H9 (cell line): ENCODE measurements around the gene DAB1. TPM values are rescaled to one million over a fixed set of nuclear protein-coding genes. Genes with fewer than 3 reads are reported as not detected.

ENCODE experiments used
- DNase-seq: peaks from one replicate; pipeline ENCODE4 v3.0.0-alpha.2; 2017
- H2AFZ ChIP-seq: one replicate; pipeline ENCODE4 v1.6.1; 2013; ENCODE audit warnings: mild to moderate bottlenecking, low read length, control low read depth, moderate library complexity
- H2AK5ac ChIP-seq: 2 replicates; pipeline ENCODE4 v1.6.1; 2013; ENCODE audit warnings: low read length, control low read depth, mixed read lengths; ENCODE audit not compliant: insufficient read length
- H2BK120ac ChIP-seq: one replicate; pipeline ENCODE4 v1.6.1; 2013; ENCODE audit warnings: low read depth, mild to moderate bottlenecking, low read length, control low read depth, inconsistent platforms; ENCODE audit not compliant: poor library complexity, severe bottlenecking
- H2BK12ac ChIP-seq: 2 replicates; pipeline ENCODE4 v1.6.1; 2013; ENCODE audit warnings: low read length, control low read depth, mixed read lengths, low read depth; ENCODE audit not compliant: insufficient read length
- H2BK15ac ChIP-seq: 2 replicates; pipeline ENCODE4 v1.6.1; 2013; ENCODE audit warnings: low read depth, low read length, control low read depth
- H2BK20ac ChIP-seq: one replicate; pipeline ENCODE4 v1.6.1; 2013; ENCODE audit warnings: low read depth, mild to moderate bottlenecking, low read length, control low read depth, inconsistent platforms; ENCODE audit not compliant: poor library complexity, severe bottlenecking
- H2BK5ac ChIP-seq: 2 replicates; pipeline ENCODE4 v1.6.1; 2013; ENCODE audit warnings: low read length, control low read depth, mixed read lengths; ENCODE audit not compliant: insufficient read length
- H3K14ac ChIP-seq: 2 replicates; pipeline ENCODE4 v1.6.1; 2013; ENCODE audit warnings: low read length, control low read depth; ENCODE audit not compliant: insufficient read depth
- H3K18ac ChIP-seq: 2 replicates; pipeline ENCODE4 v1.6.1; 2013; ENCODE audit warnings: low read depth, mild to moderate bottlenecking, mixed read lengths, low read length, control low read depth; ENCODE audit not compliant: insufficient read length
- H3K23ac ChIP-seq: 2 replicates; pipeline ENCODE4 v1.6.1; 2013; ENCODE audit warnings: low read length, control low read depth, mixed read lengths, low read depth; ENCODE audit not compliant: insufficient read length
- H3K23me2 ChIP-seq: 2 replicates; pipeline ENCODE4 v1.6.1; 2013; ENCODE audit warnings: low read depth, mild to moderate bottlenecking, mixed read lengths, low read length, control low read depth; ENCODE audit not compliant: insufficient read length, poor library complexity, severe bottlenecking
- H3K27ac ChIP-seq: 2 replicates; pipeline ENCODE4 v1.5.1; 2013; ENCODE audit warnings: low read length, control low read depth, mixed read lengths, low read depth; ENCODE audit not compliant: insufficient read length
- H3K27me3 ChIP-seq: 2 replicates; pipeline ENCODE4 v1.6.1; 2013; ENCODE audit warnings: low read length, control low read depth, inconsistent platforms; ENCODE audit not compliant: insufficient read depth
- H3K4ac ChIP-seq: 2 replicates; pipeline ENCODE4 v1.6.1; 2013; ENCODE audit warnings: low read depth, mild to moderate bottlenecking, control low read depth, inconsistent platforms, low read length, moderate library complexity
- H3K4me1 ChIP-seq: 2 replicates; pipeline ENCODE4 v1.6.1; 2013; ENCODE audit warnings: low read length, control low read depth, inconsistent platforms; ENCODE audit not compliant: insufficient read depth
- H3K4me2 ChIP-seq: 2 replicates; pipeline ENCODE4 v1.6.1; 2013; ENCODE audit warnings: low read length, control low read depth, mixed read lengths; ENCODE audit not compliant: insufficient read length, insufficient read depth
- H3K56ac ChIP-seq: 2 replicates; pipeline ENCODE4 v1.6.1; 2013; ENCODE audit warnings: low read depth, mild to moderate bottlenecking, mixed read lengths, low read length, control low read depth; ENCODE audit not compliant: insufficient read length
- H3K79me1 ChIP-seq: 2 replicates; pipeline ENCODE4 v1.6.1; 2013; ENCODE audit warnings: low read depth, mild to moderate bottlenecking, moderate library complexity, low read length, control low read depth, inconsistent platforms; ENCODE audit not compliant: insufficient read depth, poor library complexity, severe bottlenecking
- H3K79me2 ChIP-seq: 2 replicates; pipeline ENCODE4 v1.6.1; 2013; ENCODE audit warnings: low read length, control low read depth, inconsistent platforms; ENCODE audit not compliant: insufficient read depth
- H3K9ac ChIP-seq: 2 replicates; pipeline ENCODE4 v1.6.1; 2013; ENCODE audit warnings: low read length, control low read depth, mixed read lengths; ENCODE audit not compliant: insufficient read length; ENCODE audit errors: extremely low read depth
- H3K9me3 ChIP-seq: one replicate; pipeline ENCODE4 v1.6.1; 2013; ENCODE audit warnings: low read depth, low read length, inconsistent platforms; ENCODE audit not compliant: control insufficient read depth
- H3T11ph ChIP-seq: one replicate; pipeline ENCODE4 v1.6.1; 2013; ENCODE audit warnings: mild to moderate bottlenecking, low read length, control low read depth, inconsistent platforms
- H4K20me1 ChIP-seq: one replicate; pipeline ENCODE4 v1.6.1; 2013; ENCODE audit not compliant: control insufficient read depth, insufficient read length, insufficient read depth
- H4K5ac ChIP-seq: 2 replicates; pipeline ENCODE4 v1.6.1; 2013; ENCODE audit warnings: low read depth, mild to moderate bottlenecking, mixed read lengths, low read length, control low read depth; ENCODE audit not compliant: insufficient read length
- H4K8ac ChIP-seq: replicated peaks from 2 replicates; pipeline ENCODE4 v1.6.1; 2013; ENCODE audit warnings: low read length, control low read depth, mixed read lengths, low read depth; ENCODE audit not compliant: insufficient read length
- H4K91ac ChIP-seq: 2 replicates; pipeline ENCODE4 v1.6.1; 2013; ENCODE audit warnings: low read depth, mild to moderate bottlenecking, moderate library complexity, mixed read lengths, low read length, control low read depth; ENCODE audit not compliant: insufficient read length
- H3K27ac Mint-ChIP-seq, 3 experiments: 2 replicates in 2 of 3; 3 replicates in 1 of 3; pipeline ENCODE4 v1.8.0; 2020 to 2021; ENCODE audit warnings: mixed read lengths in 3 of 3, mild to moderate bottlenecking in 1 of 3, moderate library complexity in 1 of 3
- H3K27me3 Mint-ChIP-seq: 2 replicates; pipeline ENCODE4 v1.8.0; 2021; ENCODE audit warnings: low read depth, mild to moderate bottlenecking, moderate library complexity, mixed read lengths
- H3K36me3 Mint-ChIP-seq, 3 experiments: 2 replicates in 2 of 3; 3 replicates in 1 of 3; pipeline ENCODE4 v1.8.0; 2020 to 2021; ENCODE audit warnings: low read depth in 3 of 3, mixed read lengths in 3 of 3; ENCODE audit not compliant: insufficient read depth in 1 of 3
- H3K4me1 Mint-ChIP-seq, 2 experiments: 2 replicates each; pipeline ENCODE4 v1.8.0; 2020; ENCODE audit warnings: mixed read lengths in 2 of 2
- H3K4me3 Mint-ChIP-seq, 2 experiments: 2 replicates in 1 of 2; 3 replicates in 1 of 2; pipeline ENCODE4 v1.8.0; 2020 to 2021; ENCODE audit warnings: mild to moderate bottlenecking in 2 of 2, mixed read lengths in 2 of 2, moderate library complexity in 1 of 2
- H3K9me3 Mint-ChIP-seq, 2 experiments: 2 replicates in 1 of 2; 3 replicates in 1 of 2; pipeline ENCODE4 v1.8.0; 2020; ENCODE audit warnings: mild to moderate bottlenecking in 2 of 2, mixed read lengths in 2 of 2, moderate library complexity in 1 of 2
- CTCF ChIP-seq: fragments of 200-600 bp; sonication (generic); conservative IDR thresholded peaks from 3 replicates; pipeline ENCODE4 v1.8.0; 2021; ENCODE audit warnings: antibody characterized with exemption, mild to moderate bottlenecking
- WGBS: extraction: QIAGEN DNeasy Blood & Tissue Kit; methylation state at CpG from one replicate; pipeline ENCODE4 v1.1.7; 2013; ENCODE audit warnings: missing lambda C conversion rate, low lambda C conversion rate, mixed read lengths; ENCODE audit not compliant: insufficient read length; ENCODE audit errors: extremely low coverage; 5-methylcytosine and 5-hydroxymethylcytosine counted together
- total RNA-seq: library from RNA; stranded (reverse); gene quantifications from 2 replicates; pipeline ENCODE4 v1.2.1, GENCODE V29; 2021

Gene DAB1
- total RNA-seq, 1 experiment from 2014 or later: 9.3 TPM

GRCh38 chr1:56991576-56991975, 432.3 kb downstream of the DAB1 start:
- Mint-ChIP-seq H3K27me3 (no peaks in the 10 kb centered on the region), H3K9me3 (no peaks in the 10 kb centered on the region), H3K4me1 (peaks cover 11 to 18% of the 10 kb centered on the region in 2 experiments), H3K4me3 (no peak overlapping the region), H3K27ac (no peak overlapping the region), H3K36me3 (no peaks in the 10 kb centered on the region)
- Histone ChIP-seq H3K9me3 (no peaks in the 10 kb centered on the region), H3K79me2 (no peaks in the 10 kb centered on the region), H3K27me3 (no peaks in the 10 kb centered on the region), H2AFZ (no peak overlapping the region), H4K20me1 (no peaks in the 10 kb centered on the region), H3K79me1 (no peaks in the 10 kb centered on the region), H3K4ac (no peak overlapping the region), H2BK5ac (no peak overlapping the region), H3K4me2 (no peak overlapping the region), H3T11ph (no peak overlapping the region), H4K8ac (no peak overlapping the region), H4K91ac (no peak overlapping the region), H2BK20ac (no peak overlapping the region), H3K27ac (no peak overlapping the region), H3K9ac (no peak overlapping the region), H3K23me2 (no peaks in the 10 kb centered on the region), H2AK5ac (no peak overlapping the region), H2BK120ac (no peak overlapping the region), H2BK15ac (no peak overlapping the region), H2BK12ac (no peak overlapping the region), H3K14ac (no peak overlapping the region), H3K23ac (no peak overlapping the region), H3K56ac (no peak overlapping the region), H3K4me1 (no peaks in the 10 kb centered on the region), H4K5ac (no peak overlapping the region), H3K18ac (no peak overlapping the region)
- WGBS: no CpG with 5 or more reads among the region's 3 CpGs
- DNase-seq: no peak
- TF ChIP-seq CTCF: no peak
